HG03135 (cell line): ENCODE measurements around the gene EVC.

Experiments
- ATAC-seq: cut with Tn5 transposase; IDR thresholded peaks from one replicate; pipeline ENCODE4 v1.9.1; 2021; ENCODE audit warnings: mild to moderate bottlenecking, moderate library complexity; ENCODE audit not compliant: unreplicated experiment

The EVC gene

DNA sequence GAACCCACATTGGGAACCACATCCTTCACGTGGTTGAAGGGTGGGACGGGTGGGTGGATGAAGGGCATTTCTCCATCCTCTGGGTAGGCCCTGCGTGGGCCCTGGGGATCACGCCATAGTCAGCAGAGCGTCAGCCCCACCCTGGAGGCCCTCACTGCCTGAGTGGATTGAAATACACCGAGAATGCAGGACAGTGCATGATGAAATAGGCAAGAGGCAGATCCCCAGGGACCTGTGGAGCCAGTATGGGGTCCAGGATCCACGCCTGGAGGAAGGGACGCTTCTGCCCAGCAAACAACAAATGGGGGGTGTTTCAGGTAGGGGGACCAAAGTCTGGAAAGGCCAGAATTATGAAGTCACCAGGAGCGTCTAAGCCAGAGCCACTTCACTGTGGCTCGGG lies 19.4 kb downstream of the EVC start:
- no peak for ATAC-seq

DNA sequence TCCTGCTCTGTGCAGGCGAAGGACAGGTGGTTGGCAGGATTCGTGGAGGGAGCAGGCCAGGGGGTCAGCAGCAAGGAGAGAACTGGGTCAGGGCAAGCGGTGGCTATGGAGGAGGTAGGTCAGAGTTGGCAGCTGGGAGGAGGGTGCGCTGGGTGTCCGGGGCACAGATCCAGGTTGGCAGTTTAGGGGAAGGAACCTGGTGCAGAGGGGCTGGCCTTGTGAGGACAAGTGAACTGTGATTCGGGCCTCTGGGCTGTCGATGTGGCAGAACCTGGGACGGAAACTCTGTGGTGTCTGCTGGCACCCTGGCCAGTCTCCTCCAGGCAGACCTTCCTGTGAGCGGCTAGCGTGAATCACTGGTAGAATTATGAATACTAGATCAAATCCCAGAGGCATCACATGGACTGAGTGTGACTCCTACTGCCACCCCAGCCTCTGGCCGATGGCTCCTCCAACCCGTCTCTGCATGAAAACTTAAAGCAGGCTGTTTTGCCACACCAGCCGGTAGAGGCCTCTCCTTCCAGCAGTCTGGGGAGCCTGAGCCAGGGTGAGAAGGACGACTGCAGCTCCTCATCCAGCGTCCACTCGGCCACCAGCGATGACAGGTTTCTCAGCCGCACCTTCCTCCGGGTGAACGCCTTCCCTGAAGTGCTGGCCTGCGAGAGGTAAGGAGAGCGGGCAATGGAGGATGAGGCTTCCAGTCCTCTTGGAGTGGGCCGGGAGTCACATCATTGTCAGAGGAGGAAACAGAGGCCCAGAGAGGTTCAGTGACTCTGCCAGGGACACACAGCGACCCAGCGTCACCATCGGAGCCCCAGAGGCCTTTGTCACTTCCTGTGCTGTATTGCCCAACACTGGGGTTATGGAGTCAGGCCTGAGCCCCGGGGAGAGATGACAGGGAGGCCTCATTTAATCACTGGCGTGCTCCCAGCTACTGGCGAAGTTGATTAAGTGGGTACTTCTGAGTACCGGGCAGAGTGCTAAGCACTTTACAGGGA lies 20.3 kb downstream of the EVC start:
- ATAC-seq, result no peak

DNA sequence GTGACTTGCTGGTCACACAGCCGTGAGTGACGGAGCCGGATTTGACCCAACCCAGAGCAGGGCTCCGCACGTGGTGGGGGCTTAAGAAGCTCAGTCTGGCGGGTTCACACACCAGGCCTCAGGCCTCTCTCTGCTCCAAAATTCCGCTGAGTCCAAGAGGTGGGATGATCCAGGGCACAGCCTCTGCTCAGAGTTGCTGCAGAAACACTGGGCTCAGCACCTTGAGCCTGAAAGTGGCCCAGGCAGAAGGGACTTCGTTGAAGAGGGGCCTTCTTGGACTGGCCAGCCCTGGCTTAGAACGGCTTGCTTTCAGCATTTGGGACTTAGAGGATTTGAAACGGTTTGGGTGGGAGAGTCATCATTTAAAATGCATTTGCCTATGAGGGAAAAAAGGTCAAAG lies 21.2 kb downstream of the EVC start:
- ATAC-seq, result no peak

DNA sequence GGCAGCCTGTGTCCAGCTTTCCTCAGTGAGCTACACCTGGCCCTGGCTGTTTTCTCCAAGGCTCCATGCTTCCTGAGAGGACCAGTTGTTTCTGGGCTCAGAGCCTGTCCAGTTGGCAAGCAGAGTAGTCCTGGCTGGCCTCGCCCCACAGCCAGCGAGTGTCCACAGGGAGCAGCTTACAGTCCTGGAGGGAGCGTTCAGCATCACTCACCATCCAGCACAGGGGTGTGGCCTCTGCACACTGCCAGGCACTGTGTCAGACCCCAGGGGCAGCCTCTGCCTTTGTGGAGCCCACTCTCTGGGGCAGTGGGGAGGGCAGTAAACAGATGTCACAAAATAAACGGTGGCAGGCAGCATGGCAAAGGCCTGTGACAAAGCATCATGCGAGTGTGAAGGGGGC lies 23.9 kb downstream of the EVC start:
- ATAC-seq, result no peak

DNA sequence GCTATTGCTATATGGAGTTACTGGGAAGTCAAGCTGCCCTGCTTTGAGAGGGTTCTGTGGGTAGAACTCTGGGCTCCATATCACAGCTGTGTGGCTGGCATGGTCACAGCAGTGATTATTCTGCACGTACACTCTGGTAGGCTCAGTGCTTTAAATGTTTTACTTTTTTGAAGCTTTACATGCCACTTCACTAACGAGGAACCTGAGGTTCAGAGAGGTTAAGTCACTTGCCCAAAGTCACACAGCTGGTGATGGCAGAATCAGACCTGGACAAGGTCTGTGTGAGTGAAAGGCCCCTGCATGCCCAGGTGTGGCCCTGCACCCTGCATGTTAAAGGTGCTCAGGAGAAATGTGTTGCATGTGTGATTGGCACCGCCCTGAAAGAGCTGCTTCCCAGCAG lies 24.5 kb downstream of the EVC start:
- ATAC-seq, result no peak

DNA sequence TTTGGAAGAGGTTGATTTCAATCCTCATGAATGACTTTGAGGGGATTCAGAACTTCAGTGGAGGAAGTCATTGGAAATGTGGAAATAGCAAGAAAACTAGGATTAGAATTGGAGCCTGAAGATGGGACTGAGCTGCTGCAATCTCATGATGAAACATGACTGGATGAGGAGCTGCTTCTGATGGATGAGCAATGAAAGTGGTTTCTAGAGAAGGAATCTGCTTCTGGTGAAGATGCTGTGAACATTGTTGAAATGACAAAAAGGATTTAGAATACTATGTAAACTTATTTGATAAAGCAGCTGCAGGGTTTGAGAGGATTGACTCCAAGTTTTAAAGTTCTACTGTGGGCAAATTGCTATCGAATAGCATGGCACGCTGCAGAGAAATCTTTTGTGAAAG lies 27.1 kb downstream of the EVC start:
- no peak for ATAC-seq

DNA sequence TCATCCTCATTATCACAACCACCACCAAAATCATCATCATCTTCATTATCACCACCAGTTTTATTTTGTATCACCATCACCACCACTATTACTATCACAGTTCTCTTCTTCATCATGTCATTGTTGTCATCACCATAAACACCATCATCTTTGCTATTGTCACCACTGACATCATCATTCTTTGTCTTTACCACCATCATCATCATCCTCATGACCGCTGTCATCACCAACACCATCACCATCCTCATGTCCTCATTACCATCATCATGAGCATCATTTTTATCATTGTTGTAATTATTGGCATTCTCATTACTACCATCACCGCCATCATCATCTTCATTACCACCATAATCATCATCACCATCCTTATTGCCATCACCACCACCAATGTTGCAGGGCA lies 31.4 kb downstream of the EVC start:
- ATAC-seq, result no peak

DNA sequence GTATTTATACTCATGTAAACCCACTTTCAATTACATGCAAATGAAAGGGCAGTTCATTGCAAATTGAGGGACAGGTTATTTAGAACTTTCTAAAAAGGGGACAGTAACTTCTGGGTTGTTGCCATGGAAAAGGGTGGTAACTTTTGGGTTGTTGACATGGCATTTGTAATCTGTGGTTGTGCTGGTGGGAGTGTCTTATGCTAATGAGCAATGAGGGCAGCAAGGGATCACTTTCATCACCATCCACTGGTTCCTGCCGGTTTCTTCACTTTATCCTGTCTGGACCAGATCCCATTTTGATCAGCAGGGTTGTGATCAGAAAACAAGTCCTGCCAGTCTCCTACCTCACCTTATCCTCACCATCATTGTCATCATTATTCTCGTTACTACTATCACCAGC lies 32.0 kb downstream of the EVC start:
- no peak for ATAC-seq

DNA sequence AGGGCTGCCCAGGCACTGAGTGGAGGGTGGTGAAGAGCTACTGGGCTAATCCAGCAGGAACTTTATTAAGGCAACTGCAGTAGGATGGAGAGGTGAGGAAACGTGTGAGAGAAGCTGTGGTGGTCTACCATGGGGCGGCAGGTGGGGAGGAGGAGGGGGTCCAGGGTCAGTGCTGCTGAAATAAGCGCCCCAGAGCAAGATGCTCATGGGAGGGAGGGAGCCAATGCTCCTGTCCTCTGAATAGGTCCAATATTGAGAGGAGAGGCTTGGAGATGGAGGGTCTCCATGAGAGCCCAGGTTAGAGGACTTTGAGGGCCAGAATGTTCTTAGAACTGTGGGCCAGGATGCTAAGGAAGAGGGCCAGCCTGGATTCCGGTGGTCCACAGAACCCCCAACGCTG lies 35.2 kb downstream of the EVC start:
- no peak for ATAC-seq

DNA sequence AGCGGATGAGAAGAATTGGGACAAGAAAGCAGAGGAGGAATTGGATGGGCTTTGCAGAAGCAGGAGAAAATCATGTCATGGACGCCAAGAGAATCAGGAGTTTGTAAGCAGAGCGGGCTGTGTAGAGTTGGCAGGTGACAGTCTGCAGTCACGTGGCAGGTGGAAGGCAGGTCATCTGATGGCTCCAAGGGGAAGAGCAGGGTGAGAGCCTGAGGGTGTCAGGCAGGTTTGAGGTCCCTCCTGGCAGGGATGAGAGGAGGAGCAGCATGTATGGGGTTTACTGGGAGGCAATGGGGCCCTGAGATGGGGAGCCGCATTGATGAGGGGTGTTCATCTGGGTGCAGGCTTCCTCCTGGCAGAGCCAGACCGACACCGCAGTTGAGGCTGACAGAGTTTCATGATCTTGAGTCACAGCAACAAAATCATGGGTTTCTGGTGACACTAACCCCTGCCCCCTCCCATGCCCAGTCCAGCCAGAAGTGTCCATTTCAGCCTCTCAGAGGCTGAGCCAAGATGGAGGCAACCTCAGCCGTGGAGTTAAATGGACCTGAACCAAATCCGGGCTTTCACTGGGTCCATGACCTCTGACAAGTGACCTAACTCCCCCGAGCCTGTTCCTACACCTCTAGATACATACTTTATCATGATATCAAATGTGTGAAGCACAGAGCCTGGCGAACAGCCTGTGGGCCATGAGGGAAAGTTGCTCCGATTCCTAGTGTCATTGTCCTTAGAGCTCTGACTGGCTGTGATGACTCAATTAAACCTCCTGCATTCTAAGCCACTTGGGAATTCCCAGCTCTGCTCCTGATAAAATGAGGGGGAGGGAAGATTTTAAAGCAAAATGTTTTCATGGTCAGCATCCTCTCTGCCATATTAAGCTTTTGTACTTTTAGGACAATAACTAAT lies 36.1 kb downstream of the EVC start:
- no peak for ATAC-seq

DNA sequence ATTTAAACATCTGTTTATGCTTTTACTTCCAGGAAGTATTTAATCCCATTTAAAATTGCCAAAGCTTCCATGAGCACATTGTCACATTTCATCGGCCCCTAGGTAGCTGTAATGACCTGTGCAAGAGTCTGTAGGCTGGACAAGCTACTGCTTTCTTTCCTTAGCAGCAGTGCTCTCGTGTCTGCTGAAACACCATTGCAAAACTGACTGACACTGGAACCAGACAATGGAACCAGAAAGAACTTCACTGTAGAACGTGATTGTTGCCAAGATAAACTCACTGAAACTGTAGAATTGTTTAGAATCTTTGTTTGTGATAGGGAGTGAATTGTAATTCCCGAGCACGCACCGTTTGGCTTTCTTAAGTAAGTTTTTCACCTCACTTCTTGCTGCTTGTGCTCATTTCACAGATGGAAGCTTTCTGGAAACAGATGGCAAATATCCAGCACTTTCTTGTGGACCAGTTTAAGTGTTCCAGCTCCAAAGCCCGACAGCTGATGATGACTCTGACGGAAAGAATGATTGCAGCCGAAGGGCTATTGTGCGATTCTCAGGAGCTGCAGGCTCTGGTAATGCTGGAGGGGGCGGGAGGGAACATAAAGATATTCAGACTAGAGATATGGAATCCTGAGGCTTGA lies 36.9 kb downstream of the EVC start:
- ATAC-seq, result no peak

DNA sequence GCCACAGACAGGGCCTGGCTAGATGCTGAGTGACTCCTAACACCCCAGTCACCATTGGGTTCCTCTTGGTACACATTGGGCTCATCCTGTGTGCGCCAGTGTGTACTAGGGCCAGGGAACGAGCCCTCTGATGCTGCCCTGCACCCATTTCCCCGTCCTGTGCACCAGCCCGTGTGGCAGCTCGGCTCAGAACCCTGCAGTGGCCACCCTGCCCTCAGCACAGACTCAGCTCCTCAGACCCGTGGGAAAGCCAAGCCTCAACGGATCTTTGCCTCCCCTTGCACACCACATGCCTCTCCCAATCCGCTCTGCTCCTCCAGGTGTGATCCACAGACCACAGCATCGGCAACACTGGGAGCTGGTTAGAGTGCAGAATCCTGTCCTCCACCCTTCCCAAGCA lies 38.6 kb downstream of the EVC start:
- ATAC-seq, result no peak

DNA sequence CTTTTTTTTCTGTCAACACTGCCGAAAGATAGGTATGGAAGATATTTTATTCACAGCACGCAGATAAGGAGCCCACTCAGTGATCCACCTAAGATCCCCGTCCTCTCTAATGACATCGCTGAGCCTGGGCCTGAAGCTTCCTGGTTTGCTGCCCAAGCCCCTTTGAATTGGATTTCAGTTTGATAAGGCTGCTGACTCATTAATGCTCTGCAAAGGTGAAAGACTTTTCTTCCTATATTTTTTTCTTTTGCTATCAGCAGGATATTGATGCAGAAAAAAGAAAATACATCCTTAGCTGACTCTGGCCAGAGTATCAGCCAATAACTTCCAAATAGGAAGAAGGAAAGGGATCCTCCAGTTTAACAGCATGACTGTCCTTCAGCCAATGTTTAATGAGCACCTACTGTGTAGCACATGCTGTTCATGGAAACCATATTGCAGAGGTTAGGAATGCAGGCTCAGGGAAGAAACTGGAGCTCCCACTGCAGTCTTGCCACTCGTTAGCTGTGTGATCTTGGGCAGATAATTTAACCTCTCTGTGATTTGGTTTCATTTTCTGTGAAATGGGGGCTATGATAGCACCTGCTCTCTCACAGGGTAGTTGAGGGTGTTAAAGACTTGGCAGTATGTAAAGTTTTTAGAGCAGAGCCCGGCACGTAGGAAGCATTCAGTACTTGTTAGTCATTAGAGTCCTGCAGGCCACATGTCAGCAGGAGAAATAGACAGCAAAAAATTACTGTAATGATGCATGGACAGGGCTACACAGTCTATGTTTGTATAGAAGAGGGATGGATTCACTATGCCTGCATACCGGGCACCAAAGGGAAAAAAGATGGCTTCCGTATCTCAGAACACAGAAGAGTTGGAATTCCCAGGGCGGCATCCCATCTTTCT lies 39.3 kb downstream of the EVC start:
- ATAC-seq, result no peak

DNA sequence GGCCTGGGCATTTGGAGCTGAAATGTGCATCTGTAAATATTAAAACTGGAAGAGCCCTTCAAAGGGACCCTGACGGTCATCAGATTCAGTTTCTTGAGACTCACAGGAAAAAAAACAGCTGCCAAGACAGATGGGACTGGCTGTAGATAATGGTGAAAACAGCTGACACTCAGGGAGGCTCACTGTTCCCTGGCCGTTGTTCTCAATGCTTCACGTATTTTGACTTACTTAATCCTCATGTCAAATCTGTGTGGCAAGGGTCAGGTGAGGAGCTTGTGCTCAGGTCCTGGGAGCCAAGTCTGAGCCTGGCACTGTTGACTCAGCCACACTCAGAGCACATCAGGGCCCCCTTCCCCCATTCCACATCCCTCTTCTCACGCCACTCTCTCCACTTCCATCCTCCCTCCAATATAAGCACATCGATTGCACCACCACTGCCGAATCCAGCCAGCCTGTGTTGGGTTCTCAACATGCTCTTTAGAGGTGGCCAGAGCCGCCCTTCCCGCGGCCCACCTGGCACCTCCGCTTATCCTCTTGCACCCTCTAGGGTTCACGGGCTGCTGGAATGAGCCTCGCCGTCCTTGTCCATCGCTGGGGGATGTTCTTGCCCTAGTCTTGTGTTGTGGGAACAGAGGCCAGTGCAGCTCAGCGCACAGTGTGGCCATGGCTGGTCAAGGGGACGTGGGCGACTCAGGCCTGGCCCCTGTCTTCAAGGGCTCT lies 40.1 kb downstream of the EVC start:
- no peak for ATAC-seq

DNA sequence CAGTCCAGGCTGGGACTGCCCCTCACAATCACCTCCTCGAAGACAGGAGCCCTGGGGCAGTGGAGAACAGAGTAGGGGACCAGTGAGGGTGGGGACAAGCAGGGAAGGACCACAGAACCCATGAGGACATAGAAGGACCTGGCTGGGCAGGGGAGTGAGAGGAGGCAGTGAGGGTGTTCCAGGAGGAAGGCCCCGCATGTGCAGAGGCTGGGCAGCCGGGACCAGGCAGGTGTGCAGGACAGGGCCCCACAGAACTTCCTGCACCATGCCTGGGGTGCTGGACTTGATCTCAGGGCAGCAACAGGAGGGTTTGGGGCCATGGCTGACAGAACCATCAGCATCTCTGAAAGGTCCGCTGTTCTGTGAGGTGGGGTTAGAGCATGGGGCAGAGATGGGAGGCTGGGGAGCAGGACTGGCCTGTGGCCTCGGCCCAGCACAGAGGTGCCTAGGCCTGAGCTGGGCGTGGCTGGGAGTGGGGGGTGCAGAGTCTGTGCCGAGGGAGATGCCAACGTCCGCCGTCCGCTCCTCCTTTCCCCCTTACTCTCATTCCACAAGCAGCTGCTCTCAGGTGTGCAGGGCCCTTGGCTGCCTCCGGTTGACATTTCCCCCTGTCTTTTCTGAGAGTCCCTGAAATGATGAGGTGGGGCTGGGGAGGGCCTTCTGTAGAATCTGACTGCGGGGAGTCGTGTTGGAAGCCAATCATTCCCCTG lies 40.8 kb downstream of the EVC start:
- no peak for ATAC-seq

DNA sequence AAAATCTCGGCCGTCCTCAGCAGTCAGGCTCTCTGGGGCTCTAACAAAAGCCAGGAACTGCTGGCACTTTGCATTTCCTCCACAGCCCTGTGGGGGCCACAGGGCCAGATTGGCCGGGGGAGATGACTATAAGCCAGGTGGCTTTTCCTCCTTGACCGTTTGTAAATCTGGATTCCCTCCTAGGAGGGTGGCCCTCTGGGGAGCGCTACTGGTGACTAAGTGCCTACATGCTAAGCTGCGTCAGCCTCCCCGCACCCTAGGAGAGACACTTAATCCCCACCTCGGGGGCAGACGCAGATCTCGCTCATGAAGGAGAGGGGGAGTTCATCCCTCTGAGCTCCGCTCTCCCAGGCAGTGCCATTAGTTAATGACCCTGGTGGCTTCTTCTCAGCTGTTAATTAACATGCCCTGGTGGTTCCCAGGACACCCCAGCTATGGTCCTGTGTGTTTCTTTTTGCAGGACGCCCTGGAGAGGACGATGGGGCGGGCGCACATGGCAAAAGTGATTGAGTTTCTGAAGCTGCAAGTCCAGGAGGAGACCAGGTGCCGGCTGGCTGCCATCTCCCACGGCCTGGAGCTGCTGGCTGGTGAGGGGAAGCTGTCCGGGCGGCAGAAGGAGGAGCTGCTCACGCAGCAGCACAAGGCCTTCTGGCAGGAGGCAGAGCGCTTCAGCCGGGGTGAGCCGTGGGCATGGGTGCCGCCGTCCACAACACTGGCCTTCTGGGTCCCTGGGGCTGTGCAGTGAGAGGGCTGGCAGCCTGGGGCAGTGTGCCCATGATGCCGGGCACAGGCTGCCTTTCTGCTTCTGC lies 41.6 kb downstream of the EVC start:
- ATAC-seq, result no peak

DNA sequence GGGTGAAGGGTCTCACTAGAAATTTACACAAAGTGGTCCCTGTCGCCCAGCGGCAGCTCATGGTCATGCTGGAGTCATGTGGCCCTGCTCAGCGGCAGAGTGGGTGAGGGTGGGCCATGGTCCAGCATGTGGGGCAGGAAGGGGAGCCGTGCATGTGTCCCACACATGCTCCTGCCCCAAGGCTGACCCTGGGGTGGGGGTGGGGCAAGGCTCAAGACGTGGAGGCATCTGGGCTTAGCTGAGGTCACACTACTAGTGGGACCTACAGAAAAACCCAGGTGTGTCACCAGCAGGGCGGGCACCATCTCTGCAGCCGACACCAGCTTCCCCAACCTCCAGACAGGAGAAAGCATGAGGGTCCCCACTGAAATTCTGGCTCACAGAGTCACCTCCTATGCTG lies 42.4 kb downstream of the EVC start:
- no peak for ATAC-seq
